HG02610 (cell line): ENCODE results near the gene RHBDD3.
"Not testable (repeated sequence)": the region's sequence is repeated elsewhere in the genome, so short reads cannot be mapped to it uniquely, and the experiment has no call there.

Experiments used
- ATAC-seq: cut with Tn5 transposase; IDR thresholded peaks from one replicate; pipeline ENCODE4 v1.9.1; 2021; ENCODE audit warnings: mild to moderate bottlenecking, moderate library complexity; ENCODE audit not compliant: unreplicated experiment

Gene RHBDD3

GRCh38 chr22:29253561-29254285, 14.1 kb downstream of the RHBDD3 start:
- ATAC-seq = no peak

GRCh38 chr22:29251981-29252911, 15.5 kb downstream of the RHBDD3 start:
- no peak for ATAC-seq

GRCh38 chr22:29251265-29251664, 16.5 kb downstream of the RHBDD3 start:
- ATAC-seq = no peak

GRCh38 chr22:29247891-29248290, 19.9 kb downstream of the RHBDD3 start:
- not testable (repeated sequence) for ATAC-seq

GRCh38 chr22:29245626-29246385, 22.0 kb downstream of the RHBDD3 start:
- no peak for ATAC-seq

GRCh38 chr22:29244785-29245625, 22.8 kb downstream of the RHBDD3 start:
- ATAC-seq = no peak

GRCh38 chr22:29243874-29244446, 23.8 kb downstream of the RHBDD3 start:
- no peak for ATAC-seq

- not testable (repeated sequence) for ATAC-seq
These were observed 27.3 kb downstream of the RHBDD3 start for GRCh38 chr22:29240481-29240880.

GRCh38 chr22:29233277-29233877, 34.4 kb downstream of the RHBDD3 start:
- ATAC-seq = no peak

- no peak for ATAC-seq
These were observed 35.5 kb downstream of the RHBDD3 start for GRCh38 chr22:29231971-29232959.

GRCh38 chr22:29230972-29231875, 36.6 kb downstream of the RHBDD3 start:
- no peak for ATAC-seq

- ATAC-seq = no peak
These were observed 41.3 kb downstream of the RHBDD3 start for GRCh38 chr22:29226351-29226981.

- no peak for ATAC-seq
These were observed 42.2 kb downstream of the RHBDD3 start for GRCh38 chr22:29225422-29226090.

- ATAC-seq = no peak
These were observed 42.8 kb downstream of the RHBDD3 start for GRCh38 chr22:29224859-29225410.

GRCh38 chr22:29224121-29224858, 43.5 kb downstream of the RHBDD3 start:
- ATAC-seq = no peak
